Measurements from ENCODE around the gene EML3.
A peak's percentile ranks its signal among the peaks of the same experiment; 100 is the strongest.

Gene EML3

GRCh38 chr11:62600367-62601121, 12.0 kb downstream of the EML3 start:
- no peaks in the 10 kb centered on the region for H3K9me3 ChIP-seq (ENCODE audit: insufficient read depth, low read depth, low read length)
- peak overlapping the region; percentile 63 for H3K4me2 ChIP-seq (ENCODE audit: low read length)
- H3K79me1 ChIP-seq (ENCODE audit: low read length): peaks cover 21% of the 10 kb centered on the region
- peak overlapping the region; percentile 96 for H3K18ac ChIP-seq (ENCODE audit: low read length)
- no peak overlapping the region for H2BK12ac ChIP-seq (ENCODE audit: low read length)
- peak overlapping the region; percentile 51 for H2AFZ ChIP-seq (ENCODE audit: insufficient read depth, low read length, poor library complexity)
- DNase-seq: peak in 1 of 2 donors; percentile 14
- H3K4me1 ChIP-seq (ENCODE audit: control insufficient read depth in 1 of 2, insufficient read depth in 2 of 2, low read length in 2 of 2): peaks cover 10 to 13% of the 10 kb centered on the region in 2 experiments
- peak overlapping the region; percentile 96 for H3K27ac ChIP-seq (ENCODE audit: low read depth, low read length)
- H2BK120ac ChIP-seq (ENCODE audit: insufficient read depth, low read length, poor library complexity): peak overlapping the region; percentile 88
- no peak overlapping the region for H3K23ac ChIP-seq (ENCODE audit: low read length)
- peak overlapping the region; percentile 38 for H2AK5ac ChIP-seq (ENCODE audit: low read length)
- H4K91ac ChIP-seq (ENCODE audit: low read depth, low read length): peak overlapping the region; percentile 98
- H3K79me2 ChIP-seq (ENCODE audit: control insufficient read depth, insufficient read depth, low read length, poor library complexity): peaks cover 11% of the 10 kb centered on the region
- no peaks in the 10 kb centered on the region for H3K27me3 ChIP-seq (ENCODE audit: insufficient read depth, low read length)
- H3K9ac ChIP-seq (ENCODE audit: low read length): peak overlapping the region; percentile 98
- peak overlapping the region; percentile 97 for H3K4me3 ChIP-seq (ENCODE audit: low read depth, low read length)
- H3K14ac ChIP-seq (ENCODE audit: low read length): peak overlapping the region; percentile 97
- no CpG with 5 or more reads among the region's 26 CpGs for WGBS (ENCODE audit: extremely low coverage, insufficient coverage, insufficient read length)
- peaks cover 40 to 42% of the 10 kb centered on the region in 2 experiments for H3K36me3 ChIP-seq (ENCODE audit: control insufficient read depth in 1 of 2, insufficient read depth in 2 of 2, low read length in 2 of 2)
- peak overlapping the region; percentile 93 for H4K12ac ChIP-seq (ENCODE audit: low read depth, low read length)
- peak overlapping the region; percentile 93 for H4K8ac ChIP-seq (ENCODE audit: low read depth, low read length)
- peak overlapping the region; percentile 86 for H2BK5ac ChIP-seq (ENCODE audit: low read depth, low read length, poor library complexity)
- peak overlapping the region; percentile 97 for H3K4ac ChIP-seq (ENCODE audit: low read depth, low read length)

GRCh38 chr11:62599901-62600300, 12.7 kb downstream of the EML3 start:
- H3K4me2 ChIP-seq (ENCODE audit: low read length): peak overlapping the region; percentile 63
- H2AFZ ChIP-seq (ENCODE audit: insufficient read depth, low read length, poor library complexity): no peak overlapping the region
- H2BK120ac ChIP-seq (ENCODE audit: insufficient read depth, low read length, poor library complexity): no peak overlapping the region
- no peak overlapping the region for H3K23ac ChIP-seq (ENCODE audit: low read length)
- peak overlapping the region; percentile 12 for H3K14ac ChIP-seq (ENCODE audit: low read length)
- no peak overlapping the region for H4K8ac ChIP-seq (ENCODE audit: low read depth, low read length)
- no peak overlapping the region for H4K91ac ChIP-seq (ENCODE audit: low read depth, low read length)
- H3K79me1 ChIP-seq (ENCODE audit: low read length): peaks cover 21% of the 10 kb centered on the region
- H4K12ac ChIP-seq (ENCODE audit: low read depth, low read length): no peak overlapping the region
- peak overlapping the region; percentile 2 for H3K9ac ChIP-seq (ENCODE audit: low read length)
- no peak overlapping the region for H2AK5ac ChIP-seq (ENCODE audit: low read length)
- H3K4me1 ChIP-seq (ENCODE audit: control insufficient read depth in 1 of 2, insufficient read depth in 2 of 2, low read length in 2 of 2): peaks cover 10 to 13% of the 10 kb centered on the region in 2 experiments
- H3K27me3 ChIP-seq (ENCODE audit: insufficient read depth, low read length): no peaks in the 10 kb centered on the region
- no peak overlapping the region for H2BK5ac ChIP-seq (ENCODE audit: low read depth, low read length, poor library complexity)
- 100% methylated on average over 2 of the region's 5 CpGs for WGBS (ENCODE audit: extremely low coverage, insufficient coverage, insufficient read length)
- no peak overlapping the region for H3K4me3 ChIP-seq (ENCODE audit: low read depth, low read length)
- H3K18ac ChIP-seq (ENCODE audit: low read length): peak overlapping the region; percentile 4
- H3K27ac ChIP-seq (ENCODE audit: low read depth, low read length): no peak overlapping the region
- peak overlapping the region; percentile 46 for H3K4ac ChIP-seq (ENCODE audit: low read depth, low read length)
- no peaks in the 10 kb centered on the region for H3K9me3 ChIP-seq (ENCODE audit: insufficient read depth, low read depth, low read length)
- H3K36me3 ChIP-seq (ENCODE audit: control insufficient read depth in 1 of 2, insufficient read depth in 2 of 2, low read length in 2 of 2): peaks cover 41 to 44% of the 10 kb centered on the region in 2 experiments
- H2BK12ac ChIP-seq (ENCODE audit: low read length): no peak overlapping the region
- peaks cover 11% of the 10 kb centered on the region for H3K79me2 ChIP-seq (ENCODE audit: control insufficient read depth, insufficient read depth, low read length, poor library complexity)
- no peak for DNase-seq

- Histone ChIP-seq H2BK12ac (ENCODE audit: low read length) (no peak overlapping the region), H3K79me1 (ENCODE audit: low read length) (peaks cover 21% of the 10 kb centered on the region), H3K4me3 (ENCODE audit: low read depth, low read length) (no peak overlapping the region), H3K4ac (ENCODE audit: low read depth, low read length) (no peak overlapping the region), H3K79me2 (ENCODE audit: control insufficient read depth, insufficient read depth, low read length, poor library complexity) (peaks cover 11% of the 10 kb centered on the region), H3K18ac (ENCODE audit: low read length) (no peak overlapping the region), H3K9ac (ENCODE audit: low read length) (no peak overlapping the region), H4K91ac (ENCODE audit: low read depth, low read length) (no peak overlapping the region), H3K36me3 (ENCODE audit: control insufficient read depth in 1 of 2, insufficient read depth in 2 of 2, low read length in 2 of 2) (peaks cover 46 to 51% of the 10 kb centered on the region in 2 experiments), H4K8ac (ENCODE audit: low read depth, low read length) (no peak overlapping the region), H3K27ac (ENCODE audit: low read depth, low read length) (no peak overlapping the region), H3K4me1 (ENCODE audit: control insufficient read depth in 1 of 2, insufficient read depth in 2 of 2, low read length in 2 of 2) (peaks cover 10 to 13% of the 10 kb centered on the region in 2 experiments), H3K27me3 (ENCODE audit: insufficient read depth, low read length) (no peaks in the 10 kb centered on the region), H3K4me2 (ENCODE audit: low read length) (no peak overlapping the region), H3K23ac (ENCODE audit: low read length) (no peak overlapping the region), H2AFZ (ENCODE audit: insufficient read depth, low read length, poor library complexity) (no peak overlapping the region), H2AK5ac (ENCODE audit: low read length) (no peak overlapping the region), H3K9me3 (ENCODE audit: insufficient read depth, low read depth, low read length) (peaks cover under 1% of the 10 kb centered on the region), H4K12ac (ENCODE audit: low read depth, low read length) (no peak overlapping the region), H3K14ac (ENCODE audit: low read length) (no peak overlapping the region), H2BK120ac (ENCODE audit: insufficient read depth, low read length, poor library complexity) (no peak overlapping the region), H2BK5ac (ENCODE audit: low read depth, low read length, poor library complexity) (no peak overlapping the region)
- 100% methylated on average over 3 of the region's 7 CpGs for WGBS (ENCODE audit: extremely low coverage, insufficient coverage, insufficient read length)
- DNase-seq: peak; percentile 63 to 68
Observed at GRCh38 chr11:62599069-62599696, 13.4 kb downstream of the EML3 start.

- H3K4me2 ChIP-seq (ENCODE audit: low read length): no peak overlapping the region
- no peaks in the 10 kb centered on the region for H3K27me3 ChIP-seq (ENCODE audit: insufficient read depth, low read length)
- no peak overlapping the region for H3K14ac ChIP-seq (ENCODE audit: low read length)
- H3K27ac ChIP-seq (ENCODE audit: low read depth, low read length): no peak overlapping the region
- H3K4me3 ChIP-seq (ENCODE audit: low read depth, low read length): no peak overlapping the region
- peaks cover 2% of the 10 kb centered on the region for H3K79me1 ChIP-seq (ENCODE audit: low read length)
- no CpG with 5 or more reads among the region's 8 CpGs for WGBS (ENCODE audit: extremely low coverage, insufficient coverage, insufficient read length)
- H4K91ac ChIP-seq (ENCODE audit: low read depth, low read length): no peak overlapping the region
- H4K8ac ChIP-seq (ENCODE audit: low read depth, low read length): no peak overlapping the region
- peaks cover 50 to 63% of the 10 kb centered on the region in 2 experiments for H3K36me3 ChIP-seq (ENCODE audit: control insufficient read depth in 1 of 2, insufficient read depth in 2 of 2, low read length in 2 of 2)
- no peak overlapping the region for H3K9ac ChIP-seq (ENCODE audit: low read length)
- H3K4ac ChIP-seq (ENCODE audit: low read depth, low read length): no peak overlapping the region
- no peak overlapping the region for H2BK12ac ChIP-seq (ENCODE audit: low read length)
- H3K4me1 ChIP-seq (ENCODE audit: control insufficient read depth in 1 of 2, insufficient read depth in 2 of 2, low read length in 2 of 2): peaks cover 6 to 14% of the 10 kb centered on the region in 2 experiments
- no peak overlapping the region for H2AFZ ChIP-seq (ENCODE audit: insufficient read depth, low read length, poor library complexity)
- no peak overlapping the region for H3K18ac ChIP-seq (ENCODE audit: low read length)
- peaks cover 3% of the 10 kb centered on the region for H3K9me3 ChIP-seq (ENCODE audit: insufficient read depth, low read depth, low read length)
- no peaks in the 10 kb centered on the region for H3K79me2 ChIP-seq (ENCODE audit: control insufficient read depth, insufficient read depth, low read length, poor library complexity)
- no peak overlapping the region for H2BK5ac ChIP-seq (ENCODE audit: low read depth, low read length, poor library complexity)
- no peak for DNase-seq
- no peak overlapping the region for H4K12ac ChIP-seq (ENCODE audit: low read depth, low read length)
- no peak overlapping the region for H2BK120ac ChIP-seq (ENCODE audit: insufficient read depth, low read length, poor library complexity)
- H2AK5ac ChIP-seq (ENCODE audit: low read length): no peak overlapping the region
- no peak overlapping the region for H3K23ac ChIP-seq (ENCODE audit: low read length)
Observed at GRCh38 chr11:62595124-62595523, 17.5 kb downstream of the EML3 start.

All from trophoblast cell (in vitro differentiated cells and primary cell).